ENCODE measurements around the gene RNF130.
"Not testable (repeated sequence)": the region's sequence is repeated elsewhere in the genome, so short reads cannot be mapped to it uniquely, and the experiment has no call there.

The RNF130 gene

GRCh38 chr5:180102636-180103035, 31.1 kb upstream of the RNF130 start:
- DNase-seq: no peak

GRCh38 chr5:180101451-180102105, 30.0 kb upstream of the RNF130 start:
- no peak for DNase-seq

GRCh38 chr5:180100621-180101450, 29.3 kb upstream of the RNF130 start:
- DNase-seq: no peak

- DNase-seq: no peak
Measured at GRCh38 chr5:180099733-180100611, 28.4 kb upstream of the RNF130 start.

- DNase-seq: no peak
Measured at GRCh38 chr5:180098991-180099732, 27.6 kb upstream of the RNF130 start.

GRCh38 chr5:180098526-180098925, 27.0 kb upstream of the RNF130 start:
- DNase-seq: no peak

GRCh38 chr5:180097926-180098325, 26.4 kb upstream of the RNF130 start:
- DNase-seq: no peak

GRCh38 chr5:180097163-180097894, 25.8 kb upstream of the RNF130 start:
- DNase-seq: no peak

- no peak for DNase-seq
Measured at GRCh38 chr5:180096616-180097015, 25.1 kb upstream of the RNF130 start.

GRCh38 chr5:180095545-180095944, 24.0 kb upstream of the RNF130 start:
- DNase-seq: no peak

GRCh38 chr5:180093651-180094382, 22.3 kb upstream of the RNF130 start:
- no peak for DNase-seq

GRCh38 chr5:180093241-180093640, 21.7 kb upstream of the RNF130 start:
- no peak for DNase-seq

- DNase-seq: no peak
Measured at GRCh38 chr5:180090769-180091546, 19.4 kb upstream of the RNF130 start.

- peak; percentile 42 for DNase-seq
Measured at GRCh38 chr5:180090098-180090768, 18.7 kb upstream of the RNF130 start.

- not testable (repeated sequence) for DNase-seq
Measured at GRCh38 chr5:180089628-180090027, 18.1 kb upstream of the RNF130 start.

- DNase-seq: no peak
Measured at GRCh38 chr5:180088561-180088960, 17.0 kb upstream of the RNF130 start.

- DNase-seq: no peak
Measured at GRCh38 chr5:180086816-180087399, 15.3 kb upstream of the RNF130 start.

GRCh38 chr5:180085837-180086236, 14.3 kb upstream of the RNF130 start:
- no peak for DNase-seq
